ENCODE measurements around the gene C4A. TPM values are rescaled to one million over a fixed set of nuclear protein-coding genes. Genes with fewer than 3 reads are reported as not detected.
"Not testable (repeated sequence)": the region's sequence is repeated elsewhere in the genome, so short reads cannot be mapped to it uniquely, and the experiment has no call there.

The C4A gene
- total and polyA plus RNA-seq, 12 donors = 30.1 to 367 (median 57.4) TPM

- intact Hi-C loops (cut with DNase I); ATAC-seq; H3K4me1 ChIP-seq; H3K27ac ChIP-seq; H3K9me3 ChIP-seq; H3K4me3 ChIP-seq; H3K36me3 ChIP-seq; H3K27me3 ChIP-seq: not testable (repeated sequence)
- 75 to 97% methylated on average over 3 to 4 of the region's 4 CpGs for WGBS, 2 donors
- DNase-seq = peak in 1 of 2 donors; percentile 2
Measured at GRCh38 chr6:32004393-32004792, 22.5 kb downstream of the C4A start.

DNA sequence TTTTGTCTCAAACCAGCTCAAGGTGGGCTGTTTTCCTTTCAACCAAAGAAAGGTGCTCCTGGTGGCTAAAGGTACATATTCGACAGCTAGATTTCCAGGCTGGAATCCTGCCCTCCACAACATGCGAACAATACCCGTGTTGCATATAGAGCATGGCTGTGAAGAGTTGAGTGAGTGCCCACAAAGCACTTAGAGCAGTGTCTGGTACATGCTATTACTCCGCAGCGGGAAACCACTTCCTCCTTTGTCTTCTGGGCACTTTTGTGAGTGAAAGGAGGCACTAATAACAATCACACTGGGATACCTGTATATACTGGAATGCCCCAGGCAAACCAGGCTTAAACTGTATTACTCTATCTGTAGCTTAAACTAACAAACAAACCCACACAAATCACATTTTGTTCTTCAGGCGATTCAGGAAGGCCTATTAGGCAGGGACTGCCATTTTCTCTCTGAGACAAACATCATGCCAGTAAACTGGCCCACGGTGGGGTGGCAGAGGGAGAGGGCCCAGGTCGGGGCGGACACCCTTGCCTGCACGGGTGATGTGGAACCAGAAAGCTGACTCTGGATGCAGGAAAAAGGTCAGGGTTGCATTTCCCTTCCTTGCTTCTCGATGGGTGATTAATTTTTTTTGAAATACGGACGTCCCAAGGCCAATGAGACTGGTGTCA lies 23.1 kb downstream of the C4A start:
- DNase-seq; H3K27ac ChIP-seq; H3K9me3 ChIP-seq; H3K27me3 ChIP-seq; ATAC-seq; H3K4me3 ChIP-seq; H3K4me1 ChIP-seq; H3K36me3 ChIP-seq; intact Hi-C loops (cut with DNase I): not testable (repeated sequence)
- WGBS, 2 donors = 71 to 73% methylated on average over 8 to 9 of the region's 13 CpGs

GRCh38 chr6:32005538-32005880 lies 23.7 kb downstream of the C4A start:
- intact Hi-C loops (cut with DNase I); ATAC-seq; H3K4me3 ChIP-seq; H3K27ac ChIP-seq; H3K4me1 ChIP-seq; H3K27me3 ChIP-seq; H3K9me3 ChIP-seq; H3K36me3 ChIP-seq: not testable (repeated sequence)
- peak in 1 of 2 donors; percentile 13 for DNase-seq
- 69 to 73% methylated on average over 8 of the region's 9 CpGs for WGBS, 2 donors

DNA sequence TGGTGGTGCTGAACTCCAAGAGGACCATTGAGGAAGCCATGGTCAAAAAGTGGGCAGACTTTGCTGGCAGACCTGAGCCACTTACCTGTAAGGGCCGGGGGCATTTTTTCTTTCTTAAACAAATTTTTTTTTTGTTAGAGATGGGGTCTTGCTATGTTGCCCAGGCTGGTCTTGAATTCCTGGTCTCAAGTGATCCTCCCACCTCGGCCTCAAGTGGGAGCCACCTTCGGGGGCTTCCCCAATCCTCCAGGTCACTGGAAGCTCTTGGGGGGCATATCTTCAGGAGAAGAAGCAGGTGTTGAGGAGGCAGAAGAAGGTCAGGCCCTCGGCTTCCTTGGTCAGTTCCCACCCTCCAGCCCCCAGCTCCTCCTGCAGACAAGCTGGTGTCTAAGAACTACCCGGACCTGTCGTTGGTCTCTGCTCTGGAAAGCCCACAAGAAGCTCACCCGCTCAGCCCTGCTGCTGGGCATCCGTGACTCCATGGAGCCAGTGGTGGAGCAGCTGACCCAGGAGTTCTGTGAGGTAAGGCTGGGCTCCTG lies 24.2 kb downstream of the C4A start:
- intact Hi-C loops (cut with DNase I); H3K36me3 ChIP-seq; H3K9me3 ChIP-seq; H3K27ac ChIP-seq; H3K27me3 ChIP-seq; H3K4me1 ChIP-seq; H3K4me3 ChIP-seq; ATAC-seq: not testable (repeated sequence)
- peak in 1 of 2 donors; percentile 1 for DNase-seq
- 72 to 74% methylated on average over 8 of the region's 8 CpGs for WGBS, 2 donors

GRCh38 chr6:32007086-32007485 lies 25.2 kb downstream of the C4A start:
- DNase-seq; ATAC-seq; intact Hi-C loops (cut with DNase I); H3K36me3 ChIP-seq; H3K9me3 ChIP-seq; H3K4me1 ChIP-seq; H3K4me3 ChIP-seq; H3K27me3 ChIP-seq; H3K27ac ChIP-seq: not testable (repeated sequence)
- 67 to 87% methylated on average over 9 to 11 of the region's 12 CpGs for WGBS, 2 donors

DNA sequence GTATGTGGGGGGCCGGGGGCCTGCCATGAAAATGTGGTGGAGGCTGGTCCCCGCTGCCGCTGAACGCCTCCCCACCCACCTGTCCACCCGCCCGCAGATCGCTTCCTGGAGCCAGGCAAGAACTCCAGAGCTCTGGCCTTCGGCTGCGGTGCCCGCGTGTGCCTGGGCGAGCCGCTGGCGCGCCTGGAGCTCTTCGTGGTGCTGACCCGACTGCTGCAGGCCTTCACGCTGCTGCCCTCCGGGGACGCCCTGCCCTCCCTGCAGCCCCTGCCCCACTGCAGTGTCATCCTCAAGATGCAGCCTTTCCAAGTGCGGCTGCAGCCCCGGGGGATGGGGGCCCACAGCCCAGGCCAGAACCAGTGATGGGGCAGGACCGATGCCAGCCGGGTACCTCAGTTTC lies 26.2 kb downstream of the C4A start:
- H3K27me3 ChIP-seq; H3K27ac ChIP-seq; H3K4me3 ChIP-seq; ATAC-seq; DNase-seq; H3K9me3 ChIP-seq; intact Hi-C loops (cut with DNase I); H3K4me1 ChIP-seq; H3K36me3 ChIP-seq: not testable (repeated sequence)
- WGBS, 2 donors = no CpG with 5 or more reads among the region's 24 CpGs

DNA sequence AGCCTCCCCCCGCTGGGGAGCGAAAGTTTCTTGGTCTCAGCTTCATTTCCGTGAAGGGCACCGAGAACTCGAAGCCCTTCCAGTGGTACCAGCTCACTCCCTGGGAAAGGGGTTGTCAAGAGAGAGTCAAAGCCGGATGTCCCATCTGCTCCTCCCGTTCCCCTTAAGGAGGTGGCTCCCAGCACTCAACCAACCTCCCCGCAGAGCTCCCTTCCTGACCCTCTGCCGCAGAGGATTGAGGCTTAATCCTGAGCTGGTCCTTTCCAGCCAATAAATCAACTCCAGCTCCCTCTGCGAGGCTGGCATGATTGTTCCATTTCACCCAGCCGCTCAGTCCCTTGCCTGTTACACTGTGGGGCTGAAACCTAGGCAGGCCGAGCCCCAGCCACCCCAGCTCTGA lies 26.8 kb downstream of the C4A start:
- H3K27ac ChIP-seq; H3K27me3 ChIP-seq; H3K4me3 ChIP-seq; ATAC-seq; H3K4me1 ChIP-seq; H3K9me3 ChIP-seq; H3K36me3 ChIP-seq; intact Hi-C loops (cut with DNase I): not testable (repeated sequence)
- WGBS, 2 donors = 63 to 64% methylated on average over 7 to 8 of the region's 12 CpGs
- DNase-seq = peak in 1 of 2 donors; percentile 1

DNA sequence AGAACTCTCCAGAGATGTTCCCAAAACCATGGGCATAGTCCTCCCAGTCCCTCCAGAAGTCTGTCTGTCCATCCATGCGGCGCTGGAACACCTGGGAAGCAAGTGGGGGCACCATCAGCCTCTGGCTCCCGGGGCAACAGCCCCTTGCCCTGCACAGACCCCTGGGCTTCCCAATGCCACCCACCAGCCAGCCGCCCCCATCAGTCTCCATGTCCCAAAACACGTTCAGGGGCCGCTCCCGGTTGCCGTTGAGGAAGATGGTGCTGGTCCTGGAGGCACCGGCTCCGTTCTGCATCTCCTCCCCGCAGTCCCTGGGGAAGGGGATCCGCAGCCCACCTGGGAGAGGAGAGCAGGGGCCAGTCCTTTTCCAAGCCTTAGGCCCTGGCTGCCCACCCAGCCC lies 27.7 kb downstream of the C4A start:
- H3K9me3 ChIP-seq; ATAC-seq; H3K4me3 ChIP-seq; H3K36me3 ChIP-seq; DNase-seq; H3K4me1 ChIP-seq; H3K27ac ChIP-seq; intact Hi-C loops (cut with DNase I); H3K27me3 ChIP-seq: not testable (repeated sequence)
- 86 to 96% methylated on average over 2 to 10 of the region's 12 CpGs for WGBS, 2 donors

- H3K4me1 ChIP-seq; intact Hi-C loops (cut with DNase I); H3K27ac ChIP-seq; H3K9me3 ChIP-seq; ATAC-seq; H3K4me3 ChIP-seq; H3K27me3 ChIP-seq; H3K36me3 ChIP-seq: not testable (repeated sequence)
- WGBS, 2 donors = 76% methylated on average over 13 to 17 of the region's 27 CpGs
- peak in 1 of 2 donors; percentile 2 for DNase-seq
Measured at GRCh38 chr6:32010856-32011530, 29.1 kb downstream of the C4A start.

- WGBS, 2 donors = 78 to 82% methylated on average over 14 to 15 of the region's 17 CpGs
- H3K27ac ChIP-seq; H3K4me3 ChIP-seq; H3K9me3 ChIP-seq; DNase-seq; H3K4me1 ChIP-seq; H3K27me3 ChIP-seq; H3K36me3 ChIP-seq; intact Hi-C loops (cut with DNase I): not testable (repeated sequence)
- ATAC-seq = peak in 2 of 8 donors; percentile 19 to 20
Measured at GRCh38 chr6:32012941-32013617, 31.2 kb downstream of the C4A start.

GRCh38 chr6:32013738-32014137 lies 31.9 kb downstream of the C4A start:
- WGBS, 2 donors = no CpG with 5 or more reads among the region's 5 CpGs
- H3K27ac ChIP-seq; intact Hi-C loops (cut with DNase I): not testable (repeated sequence)

More at GRCh38 chr6:32013738-32014137, 31.9 kb downstream of the C4A start:
- not testable (repeated sequence) for ATAC-seq, DNase-seq, H3K4me3 ChIP-seq, H3K4me1 ChIP-seq, H3K27me3 ChIP-seq, H3K36me3 ChIP-seq, H3K9me3 ChIP-seq
